Measurements from ENCODE around the gene PSMB11.

Gene PSMB11

DNA sequence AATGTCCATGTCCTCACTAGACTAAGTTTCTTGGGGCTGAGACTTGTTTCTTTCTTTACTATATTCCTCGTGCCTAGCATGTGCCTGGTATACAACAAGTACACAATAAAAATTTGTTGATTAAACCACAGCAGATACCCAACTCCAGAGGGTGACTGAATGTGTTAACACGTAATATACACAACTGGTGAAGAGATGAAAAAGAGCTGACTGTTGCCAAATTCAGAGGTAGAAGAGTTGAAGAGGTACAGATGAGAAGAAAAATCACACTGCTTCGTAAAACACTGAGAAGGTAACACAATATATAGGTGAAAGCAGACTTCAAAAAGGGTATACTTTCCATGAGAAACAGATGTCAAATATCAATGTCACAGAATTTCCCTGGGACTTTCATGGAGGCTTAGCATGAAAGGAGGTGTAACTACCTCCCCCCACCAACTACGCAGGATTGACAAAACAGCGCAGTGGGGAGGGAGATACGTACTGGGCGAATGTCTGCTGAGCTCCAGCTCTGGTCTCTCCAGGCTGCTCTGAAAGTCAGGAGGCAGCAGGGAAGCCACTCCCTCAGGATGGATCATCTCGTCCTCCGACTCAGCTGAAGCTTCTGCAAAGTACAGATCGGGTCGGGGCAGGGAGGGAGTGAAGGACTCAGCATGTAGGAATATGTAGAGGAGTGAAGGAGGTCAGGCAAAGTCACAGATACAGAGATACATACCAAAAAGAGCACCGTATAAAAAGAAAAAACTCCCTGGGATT is 47.7 kb downstream of the PSMB11 start:
- no peak for FAIRE-seq

DNA sequence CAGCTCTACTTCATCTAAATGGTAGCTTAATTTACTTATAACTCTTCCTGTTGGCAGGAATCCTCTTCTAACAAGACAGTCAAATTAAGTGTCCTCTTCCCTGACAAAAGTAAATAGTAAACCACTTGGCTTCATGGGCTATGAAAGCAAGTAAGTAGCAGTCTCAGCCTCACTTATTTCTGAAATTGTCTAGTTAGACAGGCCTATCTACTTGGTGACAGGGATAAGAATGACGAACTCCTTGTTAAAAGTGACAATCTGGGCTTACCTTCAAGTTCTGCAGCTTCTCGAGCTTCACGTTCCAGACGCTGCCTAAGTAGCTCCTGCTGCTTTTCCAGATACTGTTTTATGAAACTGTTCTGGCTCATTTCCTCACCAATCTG is 48.2 kb downstream of the PSMB11 start:
- no peak for FAIRE-seq

DNA sequence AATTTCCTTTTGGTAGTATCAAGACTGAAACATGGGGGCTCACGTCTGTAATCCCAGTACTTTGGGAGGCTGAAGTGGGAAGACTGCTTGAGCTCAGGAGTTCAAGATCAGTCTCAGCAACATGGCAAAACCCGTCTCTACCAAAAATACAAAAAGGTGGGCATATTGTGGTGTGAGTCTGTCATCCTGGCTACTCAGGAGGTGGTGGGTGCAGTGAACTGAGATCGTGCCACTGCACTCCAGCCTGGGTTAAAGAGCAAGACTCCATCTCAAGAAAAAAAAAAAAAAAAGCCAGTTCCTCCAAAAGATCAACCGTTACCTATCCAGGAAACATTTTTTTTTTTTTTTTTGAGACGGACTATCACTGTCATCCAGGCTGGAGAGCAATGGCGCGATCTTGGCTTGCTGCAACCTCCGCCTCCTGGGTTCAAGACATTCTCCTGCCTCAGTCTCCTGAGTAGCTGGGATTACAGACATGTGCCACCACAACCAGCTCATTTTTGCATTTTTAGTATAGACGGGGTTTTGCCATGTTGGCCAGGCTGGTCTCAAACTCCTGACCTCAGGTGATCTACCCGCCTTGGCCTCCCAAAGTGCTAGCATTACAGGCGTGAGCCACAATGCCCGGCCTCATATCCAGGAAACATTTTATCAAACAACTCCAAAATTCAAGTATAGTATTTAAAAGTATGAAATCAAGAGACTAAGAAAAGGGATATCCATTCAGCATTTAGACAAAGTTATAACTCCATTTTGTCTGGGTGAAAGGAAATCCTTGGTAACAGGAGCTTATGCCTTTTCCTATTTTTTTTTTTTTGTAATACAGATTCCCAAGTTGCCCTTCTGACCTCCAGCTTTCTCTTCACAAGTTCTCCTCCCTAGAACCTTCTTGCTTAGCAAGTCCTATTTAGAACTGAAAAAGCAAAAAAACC is 49.5 kb downstream of the PSMB11 start:
- no peak for FAIRE-seq

DNA sequence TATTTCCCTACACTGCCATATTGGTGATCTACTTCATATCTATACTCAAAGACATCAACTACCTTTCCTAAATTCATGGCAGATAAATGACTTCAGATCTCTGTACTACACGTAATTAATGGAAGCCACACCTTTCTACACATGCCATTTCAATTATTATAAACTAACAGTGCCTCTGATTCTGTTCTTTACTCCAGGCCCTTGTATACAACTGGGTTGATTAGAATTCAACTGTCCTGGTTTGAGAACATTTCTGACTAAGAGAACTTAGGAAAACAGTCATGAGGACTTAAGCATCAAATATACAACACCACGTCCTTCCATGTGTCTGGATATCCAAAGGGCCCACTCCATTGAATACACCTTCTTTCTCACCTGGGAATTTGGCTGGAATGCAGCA is 51.1 kb downstream of the PSMB11 start:
- no peak for FAIRE-seq

DNA sequence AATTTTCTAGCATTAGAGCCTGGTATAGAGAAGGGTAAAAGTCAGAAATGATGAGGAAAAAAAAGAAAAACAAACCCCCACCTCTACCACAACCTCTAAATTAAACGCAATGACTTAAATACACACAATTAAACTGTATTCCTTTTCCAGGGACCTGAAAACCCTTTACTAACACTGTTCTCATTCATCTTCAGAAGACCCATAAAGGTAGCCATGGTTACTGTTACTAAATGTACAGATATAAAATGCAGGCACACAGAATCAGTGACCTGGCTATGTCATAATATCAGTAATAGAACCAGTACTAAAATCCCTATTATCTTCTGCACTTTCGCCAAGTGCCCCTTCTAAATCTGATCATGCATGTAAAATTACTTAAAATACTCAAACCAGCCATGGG is 51.5 kb downstream of the PSMB11 start:
- no peak for FAIRE-seq
